Stimulated activated CD4-positive, alpha-beta T cell treated with anti-CD3 and anti-CD28 coated beads, TNF-alpha, amount 100 ng/mL, for 48 hours (primary cell): Measurements from ENCODE around the gene METTL17.
"Not testable (repeated sequence)": the region's sequence is repeated elsewhere in the genome, so short reads cannot be mapped to it uniquely, and the experiment has no call there.

Experiments
- DNase-seq, 3 donors: peaks; one replicate each; pipeline ENCODE4 v3.0.0-alpha.2; 2020; ENCODE audit warnings: low read depth in 3 of 3

The METTL17 gene, protein sequence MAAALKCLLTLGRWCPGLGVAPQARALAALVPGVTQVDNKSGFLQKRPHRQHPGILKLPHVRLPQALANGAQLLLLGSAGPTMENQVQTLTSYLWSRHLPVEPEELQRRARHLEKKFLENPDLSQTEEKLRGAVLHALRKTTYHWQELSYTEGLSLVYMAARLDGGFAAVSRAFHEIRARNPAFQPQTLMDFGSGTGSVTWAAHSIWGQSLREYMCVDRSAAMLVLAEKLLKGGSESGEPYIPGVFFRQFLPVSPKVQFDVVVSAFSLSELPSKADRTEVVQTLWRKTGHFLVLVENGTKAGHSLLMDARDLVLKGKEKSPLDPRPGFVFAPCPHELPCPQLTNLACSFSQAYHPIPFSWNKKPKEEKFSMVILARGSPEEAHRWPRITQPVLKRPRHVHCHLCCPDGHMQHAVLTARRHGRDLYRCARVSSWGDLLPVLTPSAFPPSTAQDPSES

DNA sequence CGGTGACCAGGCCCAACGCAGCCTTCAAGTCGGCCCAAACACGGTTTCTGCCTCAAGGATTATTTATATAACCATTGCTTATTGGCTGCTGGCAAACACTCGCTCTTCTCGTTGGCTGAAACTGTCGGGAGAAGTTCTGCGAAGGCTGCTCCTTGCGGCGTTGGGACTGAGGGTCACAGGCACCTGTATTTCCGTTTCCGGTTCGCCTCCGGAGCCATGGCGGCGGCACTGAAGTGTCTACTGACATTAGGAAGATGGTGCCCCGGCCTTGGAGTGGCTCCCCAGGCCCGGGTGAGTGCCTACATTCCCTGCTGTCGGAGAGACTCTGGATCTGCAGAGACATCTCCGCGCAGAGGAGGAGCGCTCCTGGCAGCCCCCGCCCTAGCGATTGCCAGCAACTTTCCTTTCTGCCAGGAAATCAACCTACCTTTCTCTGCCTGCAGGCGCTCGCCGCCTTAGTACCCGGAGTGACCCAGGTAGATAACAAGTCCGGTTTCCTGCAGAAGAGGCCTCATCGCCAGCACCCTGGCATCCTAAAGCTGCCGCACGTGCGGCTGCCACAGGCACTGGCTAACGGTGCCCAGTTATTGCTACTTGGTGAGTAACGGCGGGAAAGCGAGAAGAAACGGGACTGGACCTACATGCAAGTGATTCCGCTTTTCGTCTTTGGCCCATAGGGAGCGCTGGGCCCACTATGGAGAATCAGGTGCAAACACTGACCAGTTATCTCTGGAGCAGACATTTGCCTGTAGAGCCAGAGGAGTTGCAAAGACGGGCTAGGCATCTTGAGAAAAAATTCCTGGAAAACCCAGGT lies at the start of gene METTL17:
Gene METTL17 (plus strand): TSS at position 194 of the 814 bp plus-strand sequence. CDS start 23 bp downstream, at position 217.
- DNase-seq = peak; percentile 78 to 85 (median 80)

DNA sequence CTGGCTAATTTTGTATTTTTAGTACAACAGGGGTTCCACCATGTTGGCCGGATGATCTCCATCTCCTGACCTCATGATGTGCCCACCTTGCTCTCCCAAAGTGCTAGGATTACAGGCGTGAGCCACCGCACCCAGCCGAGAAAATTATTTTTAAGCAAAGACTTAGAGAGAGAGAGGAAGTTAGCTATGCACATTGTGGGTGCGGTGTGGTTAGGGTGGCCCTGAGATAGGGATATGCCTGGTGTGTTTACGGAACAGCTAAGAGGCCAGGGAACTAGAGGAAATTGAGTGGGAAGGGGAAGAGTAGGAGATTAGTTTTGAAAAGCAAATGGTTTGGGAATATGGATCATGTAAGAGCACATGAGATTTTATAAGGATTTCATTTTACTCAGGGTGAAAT lies 44.6 kb upstream of the METTL17 start:
- not testable (repeated sequence) for DNase-seq

DNA sequence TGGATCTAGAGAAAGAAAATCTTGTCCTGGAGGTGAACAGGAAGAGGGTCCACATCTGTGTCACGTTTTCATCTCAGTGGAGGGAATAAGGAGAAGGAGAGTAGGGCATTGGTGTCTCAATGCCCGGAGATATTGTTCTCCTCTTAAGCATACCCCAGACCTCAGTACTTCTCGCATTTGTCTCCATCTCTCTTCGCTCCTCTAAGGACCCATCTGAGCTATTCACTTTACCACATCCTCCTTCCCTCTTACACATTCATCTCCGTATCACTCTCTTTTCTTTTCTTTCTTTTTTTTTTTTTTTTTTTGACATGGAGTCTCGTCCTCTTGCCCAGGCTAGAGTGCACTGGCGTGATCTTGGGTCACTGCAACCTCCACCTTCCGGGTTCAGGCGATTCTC lies 43.1 kb upstream of the METTL17 start:
- DNase-seq = not testable (repeated sequence)

DNA sequence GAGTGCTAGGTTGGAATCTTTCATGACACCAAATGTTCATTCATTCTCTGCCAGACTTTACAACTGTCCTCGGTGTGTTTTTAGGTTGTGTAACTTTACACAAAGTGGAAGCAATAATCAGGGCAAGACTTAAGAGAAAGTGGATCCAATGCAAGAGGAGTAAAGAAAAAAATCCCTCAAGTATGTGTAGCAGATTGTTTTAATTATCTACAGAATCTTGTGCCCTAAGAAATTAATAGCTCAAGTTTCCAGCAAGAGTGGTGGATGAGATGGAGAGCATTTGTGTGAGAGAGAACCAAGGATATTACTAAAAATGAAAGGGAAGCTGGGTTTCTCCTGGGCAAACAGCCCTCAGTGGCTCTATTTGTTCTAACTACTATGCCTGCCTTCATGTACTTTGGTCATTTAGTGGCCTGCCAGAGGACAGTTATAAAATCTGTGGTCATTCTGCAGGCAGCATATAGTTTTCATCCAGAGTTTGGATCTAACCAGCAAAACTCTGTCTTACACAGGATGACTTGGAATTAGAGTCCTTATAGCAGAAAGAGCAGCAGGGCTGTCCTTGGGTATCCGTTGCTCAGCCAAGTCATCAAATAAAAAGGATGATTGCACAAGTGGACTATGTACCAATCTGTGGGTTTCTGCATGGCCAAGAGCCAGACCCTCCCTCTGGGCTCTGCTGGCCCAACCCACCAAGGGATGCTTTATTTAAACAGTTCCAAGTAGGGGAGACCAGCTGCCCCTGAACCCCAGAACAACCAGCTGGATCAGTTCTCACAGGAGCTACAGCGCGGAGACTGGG lies 34.8 kb upstream of the METTL17 start, which contains the start of gene RNASE2:
Gene RNASE2 (plus strand): TSS at position 752 of the 802 bp plus-strand sequence. CDS start 285 bp downstream, outside the sequence.
- not testable (repeated sequence) for DNase-seq

DNA sequence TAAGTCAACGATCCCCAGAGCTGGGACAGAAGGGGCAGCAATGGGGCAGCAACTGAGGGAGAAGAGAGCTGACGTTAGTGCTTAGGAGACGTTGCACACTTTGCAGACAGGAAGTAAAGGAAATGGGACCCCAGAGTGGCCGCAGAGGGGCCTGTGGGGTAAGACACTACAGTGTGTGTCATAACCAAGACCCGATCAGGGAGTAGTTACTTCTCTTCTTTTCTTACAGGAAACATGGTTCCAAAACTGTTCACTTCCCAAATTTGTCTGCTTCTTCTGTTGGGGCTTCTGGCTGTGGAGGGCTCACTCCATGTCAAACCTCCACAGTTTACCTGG lies 34.3 kb upstream of the METTL17 start:
- not testable (repeated sequence) for DNase-seq

DNA sequence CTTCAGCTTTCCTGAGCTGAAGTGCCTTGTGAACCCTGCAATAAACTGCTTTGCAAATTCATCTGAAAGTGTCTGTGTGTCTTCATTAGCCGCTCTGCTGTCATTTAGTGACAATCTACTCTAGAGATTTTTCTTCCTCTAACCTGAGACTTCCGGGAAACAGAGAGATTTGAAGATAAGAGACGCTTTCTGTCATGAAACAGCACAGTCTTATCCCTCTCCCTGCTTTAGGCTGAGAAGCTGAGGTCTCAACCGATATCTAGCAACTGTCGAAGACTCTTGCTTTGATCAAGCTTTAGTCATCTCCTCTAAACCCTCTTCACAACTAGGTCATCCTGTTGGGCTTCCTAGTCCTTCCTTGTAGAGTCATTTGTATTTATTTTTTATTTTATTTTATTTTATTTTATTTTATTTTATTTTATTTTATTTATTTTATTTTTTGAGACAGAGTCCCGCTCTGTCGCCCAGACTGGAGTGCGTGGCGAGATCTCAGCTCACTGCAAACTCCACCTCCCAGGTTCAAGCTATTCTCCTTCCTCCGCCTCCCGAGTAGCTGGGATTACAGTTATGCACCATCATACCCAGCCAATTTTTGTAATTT lies 33.3 kb upstream of the METTL17 start:
- no peak for DNase-seq

DNA sequence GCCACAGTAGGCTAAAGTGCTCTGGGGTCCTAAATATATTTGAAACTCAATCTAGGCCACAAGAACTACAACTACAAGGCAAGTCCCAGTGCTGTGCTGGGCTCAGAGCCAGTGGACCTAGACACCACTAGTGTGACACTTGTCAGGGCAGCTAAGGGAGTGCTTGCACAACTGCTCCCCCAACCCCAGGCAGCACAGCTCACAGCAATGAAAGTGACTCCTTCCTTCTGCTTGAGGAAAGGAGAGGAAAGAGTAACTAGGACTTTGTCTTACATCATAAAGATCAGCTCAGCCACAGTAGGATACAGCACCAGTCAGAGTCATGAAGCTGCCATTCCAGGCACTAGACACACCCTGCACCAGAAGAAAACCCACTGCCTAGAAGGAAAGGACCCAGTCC lies 30.8 kb upstream of the METTL17 start:
- not testable (repeated sequence) for DNase-seq

DNA sequence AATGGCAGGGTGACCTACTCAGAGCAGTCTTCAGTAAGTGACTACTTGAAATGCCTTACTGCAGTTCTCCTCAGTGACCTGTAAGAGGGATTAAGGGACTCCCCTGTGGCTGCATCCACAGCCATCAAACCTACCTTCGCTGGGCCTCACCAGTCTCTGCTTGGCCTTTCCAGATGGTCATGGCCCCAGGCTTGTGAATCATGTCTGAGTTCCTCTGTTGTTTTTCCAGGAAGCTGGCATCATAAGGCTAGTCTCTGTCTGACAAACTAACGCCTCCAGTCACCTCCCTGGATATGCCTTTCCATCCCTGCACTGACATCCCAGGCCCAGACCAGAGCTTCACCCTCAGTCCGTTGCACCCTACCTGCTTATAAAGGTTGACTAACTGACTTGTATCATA lies 20.4 kb upstream of the METTL17 start:
- DNase-seq = no peak

DNA sequence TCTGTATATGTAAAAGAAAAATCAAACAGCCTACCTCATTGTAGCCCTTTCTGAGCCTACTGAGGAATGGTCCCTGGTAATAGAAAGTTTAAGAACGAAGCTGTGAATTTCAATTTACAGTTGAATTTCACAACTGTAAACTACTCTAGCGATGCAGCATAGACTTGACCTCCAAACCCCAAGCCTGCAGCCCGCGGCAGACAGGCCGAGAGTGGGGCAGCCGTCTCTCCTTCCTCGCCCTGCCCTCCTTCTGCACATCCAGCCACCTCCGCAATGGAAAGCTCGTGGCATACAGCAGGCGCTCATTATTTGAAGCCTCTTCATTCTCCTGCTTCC lies 19.2 kb upstream of the METTL17 start:
- DNase-seq = no peak

DNA sequence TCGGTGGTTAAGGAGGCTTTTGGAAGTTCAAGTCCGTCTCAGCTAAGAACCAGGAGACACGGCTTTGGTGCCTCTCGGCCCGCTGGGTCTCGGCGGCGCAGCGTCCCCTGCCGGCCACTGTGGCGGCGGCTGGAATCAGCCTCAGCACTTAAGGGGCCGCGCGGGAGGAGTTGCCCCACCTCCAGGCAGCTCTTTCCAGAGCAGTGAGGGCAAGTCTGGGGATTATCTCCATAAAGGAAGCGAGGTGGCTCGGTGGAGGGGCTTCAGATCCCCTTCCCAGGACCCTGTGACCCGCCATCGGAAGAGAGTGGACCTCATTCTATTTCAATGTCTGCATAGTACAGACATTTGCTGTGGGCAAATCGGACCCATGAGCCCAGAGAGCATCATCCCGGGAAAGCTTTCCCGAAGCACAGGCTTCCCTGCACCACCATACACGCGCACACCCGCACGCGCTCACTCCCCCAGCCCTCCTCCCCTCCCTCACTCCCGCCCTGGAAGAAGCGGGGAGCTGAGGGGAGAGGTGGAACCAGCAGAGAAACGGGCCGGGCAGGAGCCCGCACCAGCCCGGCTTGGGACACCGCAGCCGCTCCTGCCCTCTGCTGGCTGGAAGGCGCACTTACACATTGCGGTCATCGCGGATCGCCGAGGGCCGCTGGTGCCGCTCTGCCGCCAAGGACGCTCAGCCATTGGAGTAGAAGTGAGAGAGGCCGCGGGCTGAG lies 18.6 kb upstream of the METTL17 start:
- peak; percentile 60 to 75 (median 67) for DNase-seq

DNA sequence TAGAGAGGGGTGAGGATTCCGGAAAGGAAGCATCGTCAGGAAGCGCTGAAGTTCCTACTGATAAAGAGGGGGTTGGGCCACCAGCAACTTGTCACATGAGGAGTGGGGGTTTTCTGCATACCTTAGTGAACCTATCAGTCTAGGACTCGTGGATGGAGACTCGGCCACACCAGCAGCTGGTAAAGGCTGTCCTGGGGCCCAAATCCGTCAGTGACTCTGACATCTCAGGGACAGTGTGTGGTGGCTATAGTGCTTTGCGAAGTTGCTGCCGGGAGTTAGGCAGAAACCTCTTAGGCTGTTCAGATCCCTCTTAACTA lies 18.1 kb upstream of the METTL17 start:
- DNase-seq = no peak

DNA sequence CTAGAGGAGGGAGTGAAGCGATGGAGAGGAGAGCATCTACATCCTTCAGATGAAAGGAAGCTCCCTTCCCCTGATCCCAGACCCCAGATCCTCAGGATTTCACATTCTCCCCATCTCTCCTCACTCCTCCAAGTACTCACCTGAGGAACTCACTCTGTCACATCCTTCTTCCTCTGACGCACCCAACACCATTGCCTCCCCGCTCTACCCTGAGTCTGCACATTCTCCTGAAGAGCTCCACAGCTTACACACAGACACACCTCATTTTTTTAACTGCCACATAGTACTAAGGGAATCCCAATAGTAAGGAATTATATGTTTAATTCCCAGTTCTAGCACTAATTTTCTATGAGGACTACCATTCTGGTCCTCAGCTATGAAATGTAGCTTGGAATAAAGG lies 16.3 kb upstream of the METTL17 start:
- DNase-seq = no peak

DNA sequence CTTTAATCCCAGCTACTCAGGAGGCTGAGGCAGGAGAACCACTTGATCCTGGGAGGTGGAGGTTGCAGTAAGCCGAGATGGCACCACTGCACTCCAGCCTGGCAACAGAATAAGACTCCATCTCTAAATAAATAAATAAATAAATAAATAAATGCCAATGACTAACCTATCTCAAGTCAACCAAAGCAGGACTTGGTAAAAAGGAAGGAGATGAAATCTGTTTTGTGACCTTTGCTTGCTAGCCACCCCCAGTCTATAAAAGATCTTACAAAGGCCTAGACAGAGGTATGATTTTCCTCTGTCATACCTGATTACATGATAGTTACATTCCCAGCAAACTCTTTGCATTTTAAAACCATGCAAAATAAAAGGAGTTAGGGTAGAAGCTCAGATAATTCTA lies 13.5 kb upstream of the METTL17 start:
- DNase-seq = no peak

DNA sequence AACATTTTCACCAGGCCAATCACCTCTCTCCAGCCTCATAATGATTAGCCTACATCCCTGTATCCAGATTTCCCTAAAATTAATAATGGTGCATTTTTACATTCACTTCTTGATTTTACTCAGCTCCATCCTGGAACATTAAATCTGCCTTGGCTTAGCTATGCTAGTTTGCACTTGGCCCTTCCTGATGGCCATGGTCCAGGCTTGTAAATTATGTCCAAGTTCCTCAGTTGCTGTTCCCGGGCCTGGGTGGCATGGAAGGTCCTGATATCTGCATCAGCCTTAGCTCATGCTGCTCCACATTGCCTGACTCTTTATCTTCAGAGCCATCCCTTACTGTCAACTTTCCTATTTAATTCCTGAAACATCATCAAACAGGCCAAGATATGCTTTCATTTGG lies 11.1 kb upstream of the METTL17 start:
- no peak for DNase-seq

DNA sequence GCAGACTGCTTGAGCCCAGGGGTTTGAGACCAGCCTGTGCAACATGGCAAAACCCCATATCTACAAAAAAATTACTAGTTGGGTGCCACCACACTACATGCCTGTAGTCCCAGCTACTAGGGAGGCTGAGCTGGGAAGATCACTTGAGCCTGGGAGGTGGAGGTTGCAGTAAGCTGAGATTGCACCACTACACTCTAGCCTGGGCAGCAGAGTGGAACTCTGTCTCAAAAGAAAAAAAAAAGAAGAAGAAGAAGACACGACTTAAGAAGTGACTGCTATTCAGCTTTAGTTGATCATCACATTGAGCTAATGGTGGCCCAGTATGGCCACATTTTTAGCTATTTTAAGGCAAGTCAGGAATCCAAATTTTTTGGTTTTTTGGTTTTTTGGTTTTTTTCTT lies 8.9 kb upstream of the METTL17 start:
- DNase-seq = no peak

DNA sequence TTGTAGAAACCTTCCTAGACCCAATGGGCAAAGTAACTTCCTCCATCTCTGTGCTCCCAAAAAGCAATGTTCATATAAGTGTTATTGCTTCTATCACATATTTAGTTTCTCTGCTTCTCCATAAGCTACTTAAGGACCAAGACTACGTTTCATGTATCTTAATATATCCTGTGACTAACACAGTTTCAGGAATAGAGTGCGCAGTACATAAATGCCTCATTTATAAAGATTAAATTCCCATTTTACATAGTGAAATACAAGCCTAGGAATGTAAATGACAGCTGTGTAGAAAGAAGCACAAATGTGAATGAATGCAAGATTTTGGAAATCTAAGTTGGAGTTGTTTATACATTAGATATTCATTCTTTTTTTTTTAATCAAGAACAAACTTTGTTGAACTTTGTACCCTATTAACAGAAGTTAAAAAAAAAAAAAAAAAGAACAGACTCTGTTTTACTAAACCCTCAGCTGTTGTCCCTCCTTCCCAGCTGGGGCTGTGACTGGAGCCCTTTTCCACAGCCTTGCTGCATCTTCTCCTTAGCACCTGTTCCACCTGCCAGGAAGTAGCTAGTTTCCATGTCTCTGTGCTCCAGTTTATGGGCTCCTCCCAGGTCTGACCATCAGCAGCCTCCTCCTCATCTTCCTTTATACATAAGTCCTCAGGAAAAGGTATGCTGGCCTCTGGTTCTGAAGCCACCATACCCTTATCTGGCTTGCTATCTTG lies 7.0 kb upstream of the METTL17 start:
- no peak for DNase-seq

DNA sequence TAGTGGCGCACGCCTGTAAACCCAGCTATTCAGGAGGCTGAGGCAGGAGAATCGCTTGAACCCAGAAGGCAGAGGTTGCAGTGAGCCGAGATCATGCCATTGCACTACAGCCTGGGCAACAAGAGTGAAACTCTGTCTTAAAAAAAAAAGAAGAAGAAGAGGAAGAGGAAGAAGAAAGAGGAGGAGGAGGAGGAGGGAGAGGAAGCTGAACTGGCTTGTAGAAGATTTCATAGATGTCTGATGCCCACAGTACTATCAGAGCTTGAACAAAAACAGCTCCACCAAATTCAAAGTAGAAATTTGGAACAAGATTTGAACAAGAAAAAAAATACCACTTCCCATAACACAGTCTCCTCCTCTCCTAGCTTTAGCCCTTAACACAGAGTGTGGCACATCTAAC lies 4.1 kb upstream of the METTL17 start:
- not testable (repeated sequence) for DNase-seq

DNA sequence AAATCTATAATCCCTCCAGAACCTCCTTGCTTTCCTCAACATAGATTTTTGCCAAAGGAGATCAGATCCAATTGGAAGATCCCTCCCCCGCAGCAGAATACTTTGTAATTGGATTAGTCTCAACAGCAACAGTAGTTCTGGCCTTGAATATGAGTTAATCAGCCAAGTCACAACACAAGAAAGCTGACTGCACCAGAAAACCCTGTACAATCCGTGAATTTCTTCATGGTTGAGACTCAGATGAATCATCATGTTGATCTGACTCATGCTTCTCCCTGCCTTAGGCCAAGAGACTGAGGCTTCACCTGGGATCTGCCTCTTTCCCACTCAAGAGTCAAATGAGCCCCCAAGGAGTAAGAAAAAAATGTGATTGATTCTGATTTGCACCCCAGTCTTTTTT lies 3.0 kb upstream of the METTL17 start:
- DNase-seq = no peak

DNA sequence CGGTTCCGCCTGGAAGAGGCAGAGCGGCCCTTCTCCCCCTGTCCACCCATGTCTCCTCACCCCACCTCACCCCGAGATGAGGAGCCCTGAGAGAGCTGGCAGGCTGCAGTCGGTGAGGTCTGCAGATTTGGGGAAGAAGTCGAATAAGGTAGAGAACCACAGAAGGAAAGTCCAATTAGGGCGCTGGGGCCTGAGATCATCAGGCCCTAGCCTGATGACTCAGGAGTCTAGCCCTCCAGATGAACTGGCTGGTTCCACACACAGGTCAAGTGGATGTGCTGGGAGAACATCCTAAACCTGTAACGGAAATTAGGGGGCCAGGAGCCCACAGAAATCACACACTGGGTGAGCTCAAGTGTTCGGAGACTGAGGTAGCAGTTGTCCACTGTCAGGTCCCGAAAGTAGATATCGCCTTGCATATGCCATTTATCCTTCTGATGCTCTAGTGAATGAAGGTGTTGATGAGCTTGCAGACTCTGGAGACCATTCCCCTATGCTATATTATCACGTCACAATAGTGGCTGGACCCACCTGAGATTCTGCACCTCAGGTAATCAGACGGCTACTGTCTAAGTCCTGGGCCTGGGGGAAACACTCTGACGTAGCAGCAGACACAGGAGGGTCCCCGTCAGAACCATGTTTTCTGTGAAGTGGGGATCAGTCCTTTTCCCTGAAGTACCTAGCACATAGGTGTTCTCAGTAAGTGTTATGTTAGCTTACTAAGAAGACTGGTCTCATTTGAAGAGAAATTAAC lies 886 bp upstream of the METTL17 start:
- no peak for DNase-seq

DNA sequence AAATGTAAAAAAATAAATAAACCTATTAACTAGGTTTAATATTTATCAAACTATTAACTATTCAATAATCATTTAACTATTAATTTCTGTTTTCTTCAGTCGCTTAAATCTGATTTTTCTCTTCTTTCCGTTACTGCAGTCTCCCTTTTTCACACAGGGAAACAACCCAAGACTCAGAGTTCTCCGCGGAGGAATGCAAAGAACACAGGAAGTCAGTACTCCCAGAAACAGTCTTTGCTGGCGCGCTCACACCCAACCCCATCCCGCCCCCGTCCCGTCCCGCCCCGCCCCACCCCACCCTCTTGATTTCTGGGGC lies 351 bp upstream of the METTL17 start:
- no peak for DNase-seq
